ENCODE data around the gene NAGLU. TPM values are rescaled to one million over a fixed set of nuclear protein-coding genes. Genes with fewer than 3 reads are reported as not detected.

Gene NAGLU
- total RNA-seq (2013) = 19.2 TPM
- polyA plus RNA-seq = 10 to 100 TPM; 10.4 to 32.9 (median 24.9) TPM
- 11.2 and 25.5 TPM in 2 replicates for polyA minus RNA-seq
- total RNA-seq = 1.7 to 12.2 (median 6.9) reads per million in 11 experiments

GRCh38 chr17:42536048-42536371, at the start of gene NAGLU:
Gene NAGLU, plus strand, starts transcription at chr17:42536241. Its CDS starts 32 bp downstream, at chr17:42536273.
- peaks cover 32% of the 10 kb centered on the region for H3K4me1 Mint-ChIP-seq

DNA sequence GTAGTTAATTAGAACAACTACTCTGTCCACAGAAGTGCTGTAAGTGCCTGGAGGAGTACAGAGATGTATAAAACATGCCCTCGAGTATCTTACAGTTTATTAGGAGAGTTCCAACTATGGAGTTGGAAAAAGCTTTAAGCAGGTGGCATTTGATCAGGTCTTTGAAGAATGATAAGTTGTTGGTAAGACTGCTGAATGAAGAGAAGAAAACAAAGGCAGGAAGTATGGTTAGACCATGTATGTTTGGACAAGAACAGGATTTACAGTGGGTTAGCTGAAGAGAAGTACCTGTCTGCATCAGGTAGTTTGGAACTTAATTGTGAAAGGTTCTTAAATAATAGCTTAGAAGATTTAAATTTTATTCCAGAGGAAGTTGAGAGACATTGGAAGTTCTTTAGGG, 48.0 kb upstream of the NAGLU start:
- H3K27me3 ChIP-seq (ENCODE audit: control insufficient read depth in 2 of 2, insufficient read depth in 2 of 2, low read length in 2 of 2) = no peaks in the 10 kb centered on the region
- H4K20me1 ChIP-seq (ENCODE audit: insufficient read depth, low read length) = peaks cover 14% of the 10 kb centered on the region
- WGBS (ENCODE audit: insufficient coverage) = 100% methylated on average over 1 of the region's 1 CpG
- TF ChIP-seq CTCF (IDR thresholded peaks at IDR 0.05) = no peak
- H3K4me3 ChIP-seq (replicated peaks in 1 of 3; ENCODE audit: low read depth in 2 of 3, low read length in 3 of 3) = no peak overlapping the region
- peaks cover 83 to 98% of the 10 kb centered on the region in 2 donors for H3K36me3 ChIP-seq (replicated peaks in 1 of 2; ENCODE audit: control insufficient read depth in 1 of 2, insufficient read depth in 2 of 2, low read length in 2 of 2)
- peaks cover 0 to 1% (median 0%) of the 10 kb centered on the region in 7 donors for H3K9me3 Mint-ChIP-seq
- no peak overlapping the region for H3K27ac ChIP-seq (ENCODE audit: low read depth in 1 of 2, low read length in 2 of 2)
- intact Hi-C loops (cut with micrococcal nuclease) = no loop called here
- H3K36me3 Mint-ChIP-seq = peaks cover 77 to 96% of the 10 kb centered on the region in 2 donors
- no peaks in the 10 kb centered on the region for H3K4me1 Mint-ChIP-seq
- no peak overlapping the region for H3K9ac ChIP-seq (ENCODE audit: insufficient read depth, low read length, poor library complexity, severe bottlenecking)
- no peak overlapping the region for H3K4me3 Mint-ChIP-seq
- no peaks in the 10 kb centered on the region for H3K4me1 ChIP-seq (ENCODE audit: control insufficient read depth in 1 of 2, insufficient read depth in 2 of 2, low read length in 2 of 2)
- H3K4me2 ChIP-seq (replicated peaks; ENCODE audit: extremely low read depth, low read length, poor library complexity, severe bottlenecking) = no peak overlapping the region
- no peak overlapping the region for H2AFZ ChIP-seq (ENCODE audit: insufficient read depth, low read depth, low read length, poor library complexity, severe bottlenecking)
- peaks cover 0 to 3% (median 0%) of the 10 kb centered on the region in 3 donors for H3K27me3 Mint-ChIP-seq (ENCODE audit: low read depth in 3 of 3)
- H3K9me3 ChIP-seq (replicated peaks in 1 of 2; ENCODE audit: control insufficient read depth in 1 of 2, insufficient read depth in 1 of 2, low read length in 2 of 2) = no peaks in the 10 kb centered on the region
- H3K79me2 ChIP-seq (ENCODE audit: insufficient read depth, low read length) = no peaks in the 10 kb centered on the region
- H3K27ac Mint-ChIP-seq = no peak overlapping the region
- no peak for DNase-seq

More at GRCh38 chr17:42536048-42536371, at the start of gene NAGLU:
- H3K4me2 ChIP-seq (replicated peaks; ENCODE audit: extremely low read depth, low read length, poor library complexity, severe bottlenecking) = peak within 1 kb of the TSS; percentile 95
- H3K36me3 Mint-ChIP-seq = peaks cover 17 to 30% of the 10 kb centered on the region in 2 donors
- peak within 1 kb of the TSS; percentile 49 to 89 (median 75) for H3K4me3 ChIP-seq (replicated peaks in 1 of 3; ENCODE audit: low read depth in 2 of 3, low read length in 3 of 3)
- no peaks in the 10 kb centered on the region for H3K9me3 ChIP-seq (replicated peaks in 1 of 2; ENCODE audit: control insufficient read depth in 1 of 2, insufficient read depth in 1 of 2, low read length in 2 of 2)
- H4K20me1 ChIP-seq (ENCODE audit: insufficient read depth, low read length) = peaks cover 16% of the 10 kb centered on the region
- peaks cover 13% of the 10 kb centered on the region for H3K79me2 ChIP-seq (ENCODE audit: insufficient read depth, low read length)
- under 1% methylated on average over 40 of the region's 40 CpGs for WGBS (ENCODE audit: insufficient coverage)
- peaks cover 0 to 6% (median 0%) of the 10 kb centered on the region in 3 donors for H3K27me3 Mint-ChIP-seq (ENCODE audit: low read depth in 3 of 3)
- peaks cover 18 to 23% of the 10 kb centered on the region in 2 donors for H3K36me3 ChIP-seq (replicated peaks in 1 of 2; ENCODE audit: control insufficient read depth in 1 of 2, insufficient read depth in 2 of 2, low read length in 2 of 2)
- peak within 1 kb of the TSS; percentile 72 for H3K9ac ChIP-seq (ENCODE audit: insufficient read depth, low read length, poor library complexity, severe bottlenecking)
- H3K9me3 Mint-ChIP-seq = no peaks in the 10 kb centered on the region
- no peaks in the 10 kb centered on the region for H3K27me3 ChIP-seq (ENCODE audit: control insufficient read depth in 2 of 2, insufficient read depth in 2 of 2, low read length in 2 of 2)
- peak within 1 kb of the TSS; percentile 83 for H2AFZ ChIP-seq (ENCODE audit: insufficient read depth, low read depth, low read length, poor library complexity, severe bottlenecking)
- peak within 1 kb of the TSS; percentile 80 to 88 for H3K4me3 Mint-ChIP-seq
- intact Hi-C loops (cut with micrococcal nuclease) = no loop called here
- peak within 1 kb of the TSS; percentile 62 to 89 for H3K27ac ChIP-seq (ENCODE audit: low read depth in 1 of 2, low read length in 2 of 2)
- DNase-seq = peak; percentile 86 to 90 (median 88)
- H3K4me1 ChIP-seq (ENCODE audit: control insufficient read depth in 1 of 2, insufficient read depth in 2 of 2, low read length in 2 of 2) = peaks cover 27 to 36% of the 10 kb centered on the region in 2 donors
- peak; percentile 6 for TF ChIP-seq CTCF (IDR thresholded peaks at IDR 0.05)
- peak within 1 kb of the TSS; percentile 61 to 95 (median 93) for H3K27ac Mint-ChIP-seq
